ENCODE results near the gene SEC16A.

GRCh38 chr9:136395020-136395340 lies 87.9 kb downstream of the SEC16A start:
- TF ChIP-seq POLR2AphosphoS5 (IDR thresholded peaks at IDR 0.05; ENCODE audit: borderline replicate concordance, low read depth, low read length) (no peak), EZH2 (IDR thresholded peaks at IDR 0.05) (no peak)

Measured in SK-N-MC (cell line).